ENCODE measurements around the gene RAI1.
"Not testable (repeated sequence)": the region's sequence is repeated elsewhere in the genome, so short reads cannot be mapped to it uniquely, and the experiment has no call there.

Gene RAI1

GRCh38 chr17:17677299-17678040 is 3.8 kb upstream of the RAI1 start:
- Histone ChIP-seq H3K27me3 (replicated peaks) (no peaks in the 10 kb centered on the region), H3K36me3 (replicated peaks) (no peaks in the 10 kb centered on the region), H3K4me3 (ENCODE audit: low read depth, low read length) (no peak overlapping the region), H3K27ac (no peak overlapping the region)
- TF ChIP-seq CTCF (IDR thresholded peaks at IDR 0.05; ENCODE audit: low read depth, low read length, missing control alignments), result no peak
- DNase-seq, result no peak
- in situ Hi-C loops (cut with HindIII; ENCODE audit: low pct_ligation_motif_present, low sequenced_read_pairs), result no loop called here

GRCh38 chr17:17678063-17678699 is 3.1 kb upstream of the RAI1 start:
- DNase-seq; H3K4me3 ChIP-seq (ENCODE audit: low read depth, low read length); H3K27ac ChIP-seq; in situ Hi-C loops (cut with HindIII; ENCODE audit: low pct_ligation_motif_present, low sequenced_read_pairs); H3K27me3 ChIP-seq (replicated peaks); H3K36me3 ChIP-seq (replicated peaks): not testable (repeated sequence)

- Histone ChIP-seq H3K36me3 (replicated peaks) (no peaks in the 10 kb centered on the region), H3K27ac (no peak overlapping the region), H3K27me3 (replicated peaks) (no peaks in the 10 kb centered on the region), H3K4me3 (ENCODE audit: low read depth, low read length) (no peak overlapping the region)
- in situ Hi-C loops (cut with HindIII; ENCODE audit: low pct_ligation_motif_present, low sequenced_read_pairs), result no loop called here
- TF ChIP-seq CTCF (IDR thresholded peaks at IDR 0.05; ENCODE audit: low read depth, low read length, missing control alignments), result no peak
- no peak for DNase-seq
Measured at GRCh38 chr17:17679243-17679642, 2.0 kb upstream of the RAI1 start.

GRCh38 chr17:17679748-17680147 is 1.5 kb upstream of the RAI1 start:
- no peak overlapping the region for H3K4me3 ChIP-seq (ENCODE audit: low read depth, low read length)
- H3K36me3 ChIP-seq (replicated peaks), result no peaks in the 10 kb centered on the region
- H3K27me3 ChIP-seq (replicated peaks), result no peaks in the 10 kb centered on the region
- in situ Hi-C loops (cut with HindIII; ENCODE audit: low pct_ligation_motif_present, low sequenced_read_pairs), result no loop called here
- no peak for DNase-seq
- no peak for TF ChIP-seq CTCF (IDR thresholded peaks at IDR 0.05; ENCODE audit: low read depth, low read length, missing control alignments)
- H3K27ac ChIP-seq, result no peak overlapping the region

- peak overlapping the region; percentile 22 for H3K4me3 ChIP-seq (ENCODE audit: low read depth, low read length)
- no peaks in the 10 kb centered on the region for H3K27me3 ChIP-seq (replicated peaks)
Measured at GRCh38 chr17:17680477-17681186, 626 bp upstream of the RAI1 start.

More at GRCh38 chr17:17680477-17681186, 626 bp upstream of the RAI1 start:
- TF ChIP-seq CTCF (IDR thresholded peaks at IDR 0.05; ENCODE audit: low read depth, low read length, missing control alignments), result no peak
- no peak for DNase-seq
- H3K36me3 ChIP-seq (replicated peaks), result no peaks in the 10 kb centered on the region
- H3K27ac ChIP-seq, result no peak overlapping the region
- in situ Hi-C loops (cut with HindIII; ENCODE audit: low pct_ligation_motif_present, low sequenced_read_pairs), result no loop called here
